DND-41 (cell line): ENCODE data around the gene SMARCA4.

ENCODE experiments used
- ATAC-seq: fragments of 200-7000 bp; cut with Tn5 transposase; 3 replicates; pipeline ENCODE4 v1.9.1; 2021; ENCODE audit warnings: low read depth; ENCODE audit not compliant: insufficient read depth
- DNase-seq: peaks from one replicate; pipeline ENCODE4 v3.0.0-alpha.2; 2020
- H2AFZ ChIP-seq: 2 replicates; pipeline ENCODE4 v1.6.0; 2012; ENCODE audit warnings: low read depth, low read length
- H3K27ac ChIP-seq: 2 replicates; pipeline ENCODE4 v1.5.1; 2012; ENCODE audit warnings: low read length, inconsistent platforms
- H3K27me3 ChIP-seq: fragments of 200-600 bp; sonication (generic); 2 replicates; pipeline ENCODE4 v1.6.0; 2012; ENCODE audit warnings: low read length, mild to moderate bottlenecking, inconsistent platforms; ENCODE audit not compliant: insufficient read depth, poor library complexity
- H3K36me3 ChIP-seq: 2 replicates; pipeline ENCODE4 v1.5.1; 2012; ENCODE audit warnings: low read length, inconsistent platforms; ENCODE audit not compliant: insufficient read depth
- H3K4me1 ChIP-seq: 2 replicates; pipeline ENCODE4 v1.5.1; 2012; ENCODE audit warnings: mild to moderate bottlenecking, low read length; ENCODE audit not compliant: insufficient read depth
- H3K4me2 ChIP-seq: 2 replicates; pipeline ENCODE4 v1.6.0; 2012; ENCODE audit warnings: mild to moderate bottlenecking, moderate library complexity, low read length, inconsistent platforms; ENCODE audit not compliant: insufficient read depth
- H3K4me3 ChIP-seq, 2 experiments: fragments of 200-600 bp in 1 of 2; shearing (Covaris generic) in 1 of 2; 2 replicates each; pipeline ENCODE4 v1.5.1; 2012 to 2016; ENCODE audit warnings: inconsistent platforms in 2 of 2, low read length in 2 of 2, mild to moderate bottlenecking in 2 of 2, low read depth in 1 of 2, moderate library complexity in 1 of 2
- H3K79me2 ChIP-seq: 2 replicates; pipeline ENCODE4 v1.6.0; 2012; ENCODE audit warnings: low read length, inconsistent platforms; ENCODE audit not compliant: insufficient read depth
- H3K9ac ChIP-seq: 2 replicates; pipeline ENCODE4 v1.6.0; 2012; ENCODE audit warnings: low read depth, mild to moderate bottlenecking, inconsistent platforms, low read length, moderate library complexity
- H3K9me3 ChIP-seq: 2 replicates; pipeline ENCODE4 v1.5.1; 2012; ENCODE audit warnings: low read length, moderate library complexity, mild to moderate bottlenecking, inconsistent platforms; ENCODE audit not compliant: insufficient read depth, severe bottlenecking
- H4K20me1 ChIP-seq: 2 replicates; pipeline ENCODE4 v1.6.0; 2012; ENCODE audit warnings: low read length; ENCODE audit not compliant: insufficient read depth
- EZH2 ChIP-seq: IDR thresholded peaks from 3 replicates; pipeline ENCODE4 v1.6.1; 2012; ENCODE audit warnings: borderline replicate concordance, low read depth, mild to moderate bottlenecking, moderate library complexity, low read length, inconsistent platforms; ENCODE audit not compliant: severe bottlenecking
- TF ChIP-seq, protein P1 (sequence below): IDR thresholded peaks from 2 replicates; pipeline ENCODE4 v1.5.1; 2012; ENCODE audit warnings: borderline replicate concordance, low read length, moderate library complexity, mild to moderate bottlenecking; ENCODE audit not compliant: poor library complexity, severe bottlenecking; ENCODE audit errors: extremely low read depth

SMARCA4 gene

DNA sequence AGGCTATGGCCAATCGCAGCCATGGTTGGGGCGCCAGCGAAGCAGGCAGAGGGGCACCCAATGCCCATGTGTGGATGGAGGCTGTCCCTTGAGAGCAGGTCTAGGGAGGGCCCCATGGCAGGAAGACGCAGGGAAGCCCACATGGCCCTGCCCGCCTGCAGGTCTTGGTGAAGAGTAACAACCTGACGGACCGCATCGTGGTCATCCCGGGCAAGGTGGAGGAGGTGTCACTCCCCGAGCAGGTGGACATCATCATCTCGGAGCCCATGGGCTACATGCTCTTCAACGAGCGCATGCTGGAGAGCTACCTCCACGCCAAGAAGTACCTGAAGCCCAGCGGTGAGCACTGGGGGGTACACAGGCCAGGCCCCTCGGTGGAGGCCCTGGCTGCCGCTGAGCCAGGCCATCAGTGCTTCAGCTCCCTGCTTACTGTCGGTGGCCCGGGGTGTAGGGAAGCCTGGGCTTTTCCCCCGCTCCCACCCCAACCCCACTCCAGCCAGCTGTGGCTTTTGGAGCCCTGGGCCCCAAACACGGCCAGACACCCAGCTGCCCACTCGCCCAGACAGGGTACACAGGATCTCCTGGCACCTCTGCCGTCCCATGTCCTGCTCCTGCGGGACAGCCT is 47.0 kb upstream of the SMARCA4 start:
- Histone ChIP-seq H3K4me3 (no peak overlapping the region), H3K79me2 (no peaks in the 10 kb centered on the region), H3K27me3 (no peaks in the 10 kb centered on the region), H3K27ac (no peak overlapping the region), H4K20me1 (peaks cover 3% of the 10 kb centered on the region; the same call in 1 of the 2 replicates), H3K4me2 (no peak overlapping the region), H3K36me3 (peaks cover 78% of the 10 kb centered on the region), H3K4me1 (no peaks in the 10 kb centered on the region), H3K9ac (no peak overlapping the region), H3K9me3 (no peaks in the 10 kb centered on the region), H2AFZ (no peak overlapping the region)
- no peak for DNase-seq
- no peak for ATAC-seq
- TF ChIP-seq EZH2, result no peak
- TF ChIP-seq, protein P1, sequence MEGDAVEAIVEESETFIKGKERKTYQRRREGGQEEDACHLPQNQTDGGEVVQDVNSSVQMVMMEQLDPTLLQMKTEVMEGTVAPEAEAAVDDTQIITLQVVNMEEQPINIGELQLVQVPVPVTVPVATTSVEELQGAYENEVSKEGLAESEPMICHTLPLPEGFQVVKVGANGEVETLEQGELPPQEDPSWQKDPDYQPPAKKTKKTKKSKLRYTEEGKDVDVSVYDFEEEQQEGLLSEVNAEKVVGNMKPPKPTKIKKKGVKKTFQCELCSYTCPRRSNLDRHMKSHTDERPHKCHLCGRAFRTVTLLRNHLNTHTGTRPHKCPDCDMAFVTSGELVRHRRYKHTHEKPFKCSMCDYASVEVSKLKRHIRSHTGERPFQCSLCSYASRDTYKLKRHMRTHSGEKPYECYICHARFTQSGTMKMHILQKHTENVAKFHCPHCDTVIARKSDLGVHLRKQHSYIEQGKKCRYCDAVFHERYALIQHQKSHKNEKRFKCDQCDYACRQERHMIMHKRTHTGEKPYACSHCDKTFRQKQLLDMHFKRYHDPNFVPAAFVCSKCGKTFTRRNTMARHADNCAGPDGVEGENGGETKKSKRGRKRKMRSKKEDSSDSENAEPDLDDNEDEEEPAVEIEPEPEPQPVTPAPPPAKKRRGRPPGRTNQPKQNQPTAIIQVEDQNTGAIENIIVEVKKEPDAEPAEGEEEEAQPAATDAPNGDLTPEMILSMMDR, result no peak

DNA sequence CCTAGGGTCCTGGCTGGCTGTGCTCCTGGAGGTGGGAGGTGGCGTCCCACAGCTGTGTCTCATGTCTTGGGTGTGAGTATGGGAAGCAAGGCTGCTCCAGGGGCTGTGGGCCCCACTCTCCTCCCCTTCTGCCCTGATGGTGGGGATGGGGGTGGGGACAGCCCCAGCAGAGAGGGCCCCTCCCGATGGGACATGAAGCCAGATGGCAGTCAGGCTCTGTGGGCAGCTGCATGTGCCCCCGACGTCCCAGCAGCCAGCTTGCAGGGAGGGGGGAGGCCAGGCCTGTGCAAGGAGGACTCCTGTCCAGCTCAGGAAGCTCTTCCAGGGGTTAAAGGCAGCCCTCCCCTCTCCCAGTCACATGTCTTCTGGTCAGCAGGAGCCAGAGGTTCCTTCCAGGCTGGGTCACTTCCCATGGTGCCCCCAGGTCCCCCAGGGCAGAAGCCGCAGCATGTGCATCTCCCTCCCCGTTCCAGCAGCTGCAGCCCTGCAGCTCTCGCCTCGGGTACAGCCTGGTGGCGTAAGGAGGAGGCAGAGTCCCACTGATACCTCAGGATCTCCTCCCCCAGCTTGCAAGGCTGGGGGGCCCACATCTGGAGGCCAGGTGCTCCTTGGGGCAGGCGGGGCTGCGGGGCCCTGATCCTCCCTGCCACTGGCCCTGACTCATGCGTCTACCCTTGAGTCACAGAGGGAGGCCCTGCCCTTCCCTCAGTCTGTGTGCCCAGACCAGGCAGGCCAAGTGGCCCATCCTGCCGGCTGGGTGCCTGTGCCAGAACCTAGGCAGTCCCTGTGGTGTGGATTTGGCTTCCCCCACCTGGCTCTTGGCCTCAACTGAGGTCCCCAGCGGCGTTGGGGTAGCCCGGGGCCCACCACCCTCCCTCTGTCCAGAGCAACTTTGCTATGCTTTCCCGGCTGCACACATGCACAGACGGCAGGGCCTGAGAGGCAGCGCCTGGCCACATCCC is 45.4 kb upstream of the SMARCA4 start:
- ATAC-seq, result peak; percentile 17; the same call in 2 of the 3 replicates
- TF ChIP-seq, protein P1, result no peak
- H2AFZ ChIP-seq, result no peak overlapping the region
- H3K79me2 ChIP-seq, result no peaks in the 10 kb centered on the region
- no peak overlapping the region for H3K27ac ChIP-seq
- H4K20me1 ChIP-seq, result peaks cover 3% of the 10 kb centered on the region; the same call in 1 of the 2 replicates
- H3K4me2 ChIP-seq, result no peak overlapping the region
- H3K9ac ChIP-seq, result no peak overlapping the region
- no peak overlapping the region for H3K4me3 ChIP-seq
- H3K36me3 ChIP-seq, result peaks cover 83% of the 10 kb centered on the region
- no peak for DNase-seq
- H3K27me3 ChIP-seq, result no peaks in the 10 kb centered on the region
- H3K9me3 ChIP-seq, result no peaks in the 10 kb centered on the region
- no peaks in the 10 kb centered on the region for H3K4me1 ChIP-seq

DNA sequence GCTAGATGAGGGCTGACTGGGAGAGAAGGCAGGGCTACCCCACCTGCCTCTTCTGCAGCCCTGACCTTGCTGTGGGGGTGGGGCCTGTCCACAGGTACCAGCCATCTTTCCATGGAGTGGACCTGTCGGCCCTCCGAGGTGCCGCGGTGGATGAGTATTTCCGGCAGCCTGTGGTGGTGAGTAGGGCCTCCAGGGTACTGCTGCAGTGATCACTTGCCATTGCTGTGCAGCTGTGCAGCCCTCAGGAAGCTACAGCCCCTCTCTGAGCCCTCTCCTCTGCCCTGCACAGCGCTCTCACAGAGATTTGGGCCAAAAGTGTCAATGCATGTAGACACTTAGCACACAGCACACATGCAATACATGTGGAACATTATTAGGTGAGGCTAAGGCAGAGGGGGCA is 44.2 kb upstream of the SMARCA4 start:
- H3K27me3 ChIP-seq, result no peaks in the 10 kb centered on the region
- H3K9me3 ChIP-seq, result no peaks in the 10 kb centered on the region
- no peak for TF ChIP-seq EZH2
- TF ChIP-seq, protein P1, result no peak
- peaks cover 85% of the 10 kb centered on the region for H3K36me3 ChIP-seq
- no peaks in the 10 kb centered on the region for H3K4me1 ChIP-seq
- DNase-seq (no peak), ATAC-seq (no peak)
- H4K20me1 ChIP-seq, result peaks cover 3% of the 10 kb centered on the region; the same call in 1 of the 2 replicates
- H3K4me3 ChIP-seq, result no peak overlapping the region
- no peak overlapping the region for H3K9ac ChIP-seq
- no peak overlapping the region for H2AFZ ChIP-seq
- no peaks in the 10 kb centered on the region for H3K79me2 ChIP-seq
- H3K27ac ChIP-seq, result no peak overlapping the region
- H3K4me2 ChIP-seq, result no peak overlapping the region
